ENCODE measurements around the gene C1orf198. TPM values are rescaled to one million over a fixed set of nuclear protein-coding genes. Genes with fewer than 3 reads are reported as not detected.

The C1orf198 gene
- total RNA-seq, 4 donors from 2014 or later, result 95.6 to 214 (median 140) TPM

DNA sequence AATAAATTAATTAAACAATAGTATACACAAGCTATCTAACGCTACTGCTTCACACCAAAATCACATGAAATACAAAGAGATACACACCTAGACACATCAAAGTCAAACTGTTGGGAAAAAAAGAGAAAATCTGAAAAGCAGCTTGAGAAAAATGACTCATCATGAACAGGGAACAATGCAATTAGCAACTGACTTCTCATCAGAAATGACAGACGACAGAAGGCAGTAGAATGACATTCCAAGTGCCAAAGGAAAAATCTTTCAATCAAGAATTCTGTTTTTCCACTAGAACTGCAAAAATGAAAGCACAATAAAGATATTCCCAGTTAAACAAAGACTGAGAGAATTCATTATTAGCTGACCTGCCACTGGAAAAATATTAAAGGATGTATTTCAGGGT, 63.9 kb downstream of the C1orf198 start:
- 87% methylated on average over 2 of the region's 2 CpGs for WGBS
- intact Hi-C loops (cut with DNase I), result no loop called here

DNA sequence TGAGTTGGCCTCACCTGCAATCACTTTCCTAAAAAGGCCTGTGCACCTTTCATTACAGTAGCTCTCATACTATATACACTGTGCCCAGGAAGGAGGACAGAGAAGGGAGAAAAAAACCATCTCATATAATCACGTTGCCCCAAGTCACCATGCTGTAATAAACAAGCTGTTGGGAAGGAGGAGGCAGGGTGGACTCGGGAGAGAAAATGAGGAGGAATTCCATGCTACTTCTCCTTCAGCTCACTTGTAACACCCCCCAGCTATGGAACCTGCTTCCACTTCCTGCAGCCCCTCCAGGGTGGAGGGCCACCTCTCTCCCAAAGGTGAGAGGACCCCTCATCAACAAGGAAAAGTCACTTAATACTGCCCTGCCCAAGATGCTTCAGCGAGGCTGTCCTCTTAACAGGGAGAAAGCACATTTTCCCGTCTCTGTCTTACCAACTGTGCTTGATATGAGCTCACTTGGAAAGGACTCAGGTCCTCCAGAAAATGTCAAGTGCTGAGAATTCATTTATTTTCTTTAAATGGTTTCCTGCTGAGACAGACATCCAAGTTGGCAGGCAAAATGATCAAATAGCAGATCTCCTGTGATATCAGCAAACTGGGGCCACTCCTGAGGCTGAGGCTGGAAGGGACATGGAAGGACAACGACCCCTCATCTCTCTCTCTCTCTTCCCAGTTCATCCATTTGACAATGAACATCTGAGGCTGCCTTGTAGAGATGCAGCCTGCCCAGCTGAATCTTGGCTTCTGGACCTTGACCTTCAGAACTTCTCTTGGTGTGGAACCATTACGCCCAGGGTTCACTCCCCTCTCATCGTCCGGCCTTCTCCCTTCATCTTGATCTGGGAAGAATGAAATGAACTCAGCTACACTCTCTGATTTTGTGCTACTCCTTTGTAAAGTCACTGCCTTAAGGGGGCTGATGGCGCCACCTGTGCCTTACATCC, 67.2 kb downstream of the C1orf198 start:
- WGBS, result 80% methylated on average over 9 of the region's 9 CpGs
- H3K27me3 ChIP-seq, result peaks cover 0 to 8% (median 0%) of the 10 kb centered on the region in 4 donors
- peak; percentile 91 for DNase-seq (ENCODE audit: extremely low spot score)
- TF ChIP-seq CTCF (IDR thresholded peaks at IDR 0.05) (no peak), EP300 (IDR thresholded peaks at IDR 0.05) (no peak), POLR2A (IDR thresholded peaks at IDR 0.05; ENCODE audit: low read depth) (no peak), POLR2AphosphoS5 (IDR thresholded peaks at IDR 0.05) (no peak)
- H3K4me3 ChIP-seq, result no peak overlapping the region
- intact Hi-C loops (cut with DNase I), result no loop called here
- H3K4me1 ChIP-seq, result peaks cover 0 to 12% (median 3%) of the 10 kb centered on the region in 4 donors
- no peak overlapping the region for H3K27ac ChIP-seq (replicated peaks in 1 of 4)
- no peaks in the 10 kb centered on the region for H3K9me3 ChIP-seq
- H3K36me3 ChIP-seq, result no peaks in the 10 kb centered on the region

More for the DNA sequence above, 63.9 kb downstream of the C1orf198 start:
- DNase-seq (ENCODE audit: extremely low spot score), result no peak
- TF ChIP-seq CTCF (IDR thresholded peaks at IDR 0.05) (no peak), POLR2A (IDR thresholded peaks at IDR 0.05; ENCODE audit: low read depth) (no peak), POLR2AphosphoS5 (IDR thresholded peaks at IDR 0.05) (no peak), EP300 (IDR thresholded peaks at IDR 0.05) (no peak)
- Histone ChIP-seq H3K27ac (replicated peaks in 1 of 4) (no peak overlapping the region), H3K27me3 (peaks cover 0 to 8% (median 0%) of the 10 kb centered on the region in 4 donors), H3K4me1 (peaks cover 0 to 15% (median 5%) of the 10 kb centered on the region in 4 donors), H3K4me3 (no peak overlapping the region), H3K9me3 (no peaks in the 10 kb centered on the region), H3K36me3 (no peaks in the 10 kb centered on the region)

DNA sequence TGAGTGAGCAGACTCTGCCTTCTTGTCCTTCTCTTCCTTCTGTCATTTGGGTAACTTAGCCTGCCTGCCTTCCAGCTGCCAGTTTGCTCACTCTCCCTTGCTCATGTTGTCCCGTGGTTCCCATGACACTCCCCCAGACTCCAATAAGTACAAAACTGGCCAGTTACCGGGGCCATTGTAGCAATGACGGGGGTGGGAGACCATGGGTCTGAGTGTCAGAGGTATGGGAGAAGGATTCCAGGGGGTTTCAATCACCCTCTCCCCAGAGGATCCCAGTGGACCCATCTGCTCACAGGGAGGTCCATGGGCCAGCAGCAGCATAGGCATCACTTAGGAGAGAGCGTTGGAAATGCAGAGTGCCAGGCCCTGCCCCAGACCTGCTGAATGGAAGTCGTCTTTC, 69.8 kb downstream of the C1orf198 start:
- intact Hi-C loops (cut with DNase I), result loop anchor here (1.0 to 5.0 kb wide), 2 partner anchors 119 to 179 kb away; partner anchors contain the start of genes ARV1 and TTC13
- peaks cover 0 to 8% (median 0%) of the 10 kb centered on the region in 4 donors for H3K27me3 ChIP-seq
- peaks cover 0 to 12% (median 3%) of the 10 kb centered on the region in 4 donors for H3K4me1 ChIP-seq
- 86% methylated on average over 5 of the region's 5 CpGs for WGBS
- no peaks in the 10 kb centered on the region for H3K9me3 ChIP-seq
- no peak overlapping the region for H3K4me3 ChIP-seq
- no peak for TF ChIP-seq EP300 (IDR thresholded peaks at IDR 0.05)
- no peak for TF ChIP-seq POLR2AphosphoS5 (IDR thresholded peaks at IDR 0.05)
- no peak for TF ChIP-seq CTCF (IDR thresholded peaks at IDR 0.05)
- TF ChIP-seq POLR2A (IDR thresholded peaks at IDR 0.05; ENCODE audit: low read depth), result no peak
- no peak overlapping the region for H3K27ac ChIP-seq (replicated peaks in 1 of 4)
- H3K36me3 ChIP-seq, result no peaks in the 10 kb centered on the region
- peak; percentile 81 for DNase-seq (ENCODE audit: extremely low spot score)

GRCh38 chr1:230797942-230798365, 70.4 kb downstream of the C1orf198 start:
- peak; percentile 91 for DNase-seq (ENCODE audit: extremely low spot score)
- WGBS, result 42% methylated on average over 3 of the region's 7 CpGs

More at GRCh38 chr1:230797942-230798365, 70.4 kb downstream of the C1orf198 start:
- peaks cover 0 to 8% (median 0%) of the 10 kb centered on the region in 4 donors for H3K27me3 ChIP-seq
- no peak overlapping the region for H3K27ac ChIP-seq (replicated peaks in 1 of 4)
- H3K4me3 ChIP-seq, result no peak overlapping the region
- TF ChIP-seq POLR2A (IDR thresholded peaks at IDR 0.05; ENCODE audit: low read depth), result no peak
- no peak for TF ChIP-seq EP300 (IDR thresholded peaks at IDR 0.05)
- peak; percentile 75 to 84 (median 79) for TF ChIP-seq CTCF (IDR thresholded peaks at IDR 0.05)
- peak in 1 of 2 donors; percentile 8 for TF ChIP-seq POLR2AphosphoS5 (IDR thresholded peaks at IDR 0.05)
- no peaks in the 10 kb centered on the region for H3K36me3 ChIP-seq
- H3K9me3 ChIP-seq, result no peaks in the 10 kb centered on the region
- peaks cover 0 to 12% (median 3%) of the 10 kb centered on the region in 4 donors for H3K4me1 ChIP-seq
- intact Hi-C loops (cut with DNase I), result loop anchor here (1.0 to 5.0 kb wide), 3 partner anchors 119 to 413 kb away; partner anchors contain the start of genes ARV1 and TTC13
